GM23338 (cell line): ENCODE measurements around the gene GFRA1. TPM values are rescaled to one million over a fixed set of nuclear protein-coding genes. Genes with fewer than 3 reads are reported as not detected.

Experiments
- ATAC-seq: fragments of 200-7000 bp; cut with Tn5 transposase; 3 replicates; pipeline ENCODE4 v1.9.1; 2020
- DNase-seq: peaks from one replicate; pipeline ENCODE4 v3.0.0-alpha.2; 2015; ENCODE audit warnings: low spot score
- H2AFZ ChIP-seq: fragments of 200-600 bp; sonication (generic); 2 replicates; pipeline ENCODE4 v1.8.0; 2016; ENCODE audit warnings: antibody characterized with exemption, mild to moderate bottlenecking, moderate library complexity
- H3F3A ChIP-seq: fragments of 200-600 bp; sonication (generic); replicated peaks from 2 replicates; pipeline ENCODE4 v1.8.0; 2017; ENCODE audit warnings: antibody characterized with exemption, mixed run types, low read depth
- H3K27ac ChIP-seq: fragments of 200-600 bp; sonication (generic); 2 replicates; pipeline ENCODE4 v1.6.1; 2016; ENCODE audit warnings: low read depth
- H3K27me3 ChIP-seq: fragments of 200-600 bp; sonication (generic); 2 replicates; pipeline ENCODE4 v1.8.0; 2016; ENCODE audit warnings: mild to moderate bottlenecking, mixed run types, moderate library complexity; ENCODE audit not compliant: insufficient read depth
- H3K36me3 ChIP-seq: fragments of 200-600 bp; sonication (generic); 2 replicates; pipeline ENCODE4 v1.8.0; 2016; ENCODE audit warnings: mild to moderate bottlenecking; ENCODE audit not compliant: insufficient read depth
- H3K4me1 ChIP-seq: fragments of 200-600 bp; sonication (generic); 2 replicates; pipeline ENCODE4 v1.8.0; 2016; ENCODE audit warnings: mild to moderate bottlenecking, moderate library complexity; ENCODE audit not compliant: insufficient read depth
- H3K4me2 ChIP-seq: fragments of 200-600 bp; sonication (generic); 2 replicates; pipeline ENCODE4 v1.7.1; 2017; ENCODE audit warnings: mixed run types
- H3K4me3 ChIP-seq: fragments of 200-600 bp; sonication (generic); 2 replicates; pipeline ENCODE4 v1.6.1; 2016; ENCODE audit warnings: mixed run types
- H3K79me2 ChIP-seq: fragments of 200-600 bp; sonication (generic); replicated peaks from 2 replicates; pipeline ENCODE4 v1.8.0; 2017; ENCODE audit warnings: mild to moderate bottlenecking; ENCODE audit not compliant: insufficient read depth
- H3K9me2 ChIP-seq: fragments of 200-600 bp; sonication (generic); 2 replicates; pipeline ENCODE4 v1.8.0; 2017; ENCODE audit not compliant: insufficient read depth
- H4K20me1 ChIP-seq: fragments of 200-600 bp; sonication (generic); replicated peaks from 2 replicates; pipeline ENCODE4 v1.8.0; 2017; ENCODE audit warnings: mild to moderate bottlenecking; ENCODE audit not compliant: insufficient read depth
- H3K27ac Mint-ChIP-seq: 2 replicates; pipeline ENCODE4 v1.8.0; 2020; ENCODE audit warnings: inconsistent platforms, mild to moderate bottlenecking, moderate library complexity, mixed read lengths
- H3K27me3 Mint-ChIP-seq: 3 replicates; pipeline ENCODE4 v1.8.0; 2022; ENCODE audit warnings: low read depth, mild to moderate bottlenecking, moderate library complexity, mixed read lengths, inconsistent platforms; ENCODE audit not compliant: insufficient read depth, poor library complexity
- H3K36me3 Mint-ChIP-seq: 3 replicates; pipeline ENCODE4 v1.8.0; 2021; ENCODE audit warnings: low read depth, mild to moderate bottlenecking, inconsistent platforms, moderate library complexity, mixed read lengths
- H3K4me1 Mint-ChIP-seq: 3 replicates; pipeline ENCODE4 v1.8.0; 2020; ENCODE audit warnings: mild to moderate bottlenecking, inconsistent platforms, mixed read lengths
- H3K4me3 Mint-ChIP-seq: 3 replicates; pipeline ENCODE4 v1.8.0; 2021; ENCODE audit warnings: moderate library complexity, mild to moderate bottlenecking, inconsistent platforms, mixed read lengths
- H3K9me3 Mint-ChIP-seq: 3 replicates; pipeline ENCODE4 v1.8.0; 2020; ENCODE audit warnings: moderate library complexity, mild to moderate bottlenecking, inconsistent platforms, mixed read lengths
- CREB1 ChIP-seq: fragments of 250-450 bp; sonication (Bioruptor Pico); IDR thresholded peaks from 2 replicates; pipeline ENCODE4 v1.5.0; 2020; ENCODE audit warnings: low read depth, mild to moderate bottlenecking, moderate library complexity
- JUNB ChIP-seq: IDR thresholded peaks from one replicate; pipeline ENCODE4 v1.6.1; 2016; ENCODE audit warnings: antibody characterized with exemption; ENCODE audit not compliant: unreplicated experiment
- POLR2AphosphoS5 ChIP-seq: IDR thresholded peaks from 2 replicates; pipeline ENCODE4 v1.6.1; 2016; ENCODE audit warnings: antibody characterized with exemption, low read depth
- STAT1 ChIP-seq: IDR thresholded peaks from one replicate; pipeline ENCODE4 v1.6.1; 2016; ENCODE audit warnings: antibody characterized with exemption; ENCODE audit not compliant: unreplicated experiment
- ZNF114 ChIP-seq: fragments of 250-450 bp; sonication (Bioruptor Pico); IDR thresholded peaks from 2 replicates; pipeline ENCODE4 v1.5.0; 2020; ENCODE audit warnings: mild to moderate bottlenecking, moderate library complexity
- polyA plus RNA-seq: library from polyadenylated mRNA; unstranded; fragments of >200 nt; fragmentation: Nextera tagmentation; extraction: Ambion mirVana; gene quantifications from 2 replicates; pipeline ENCODE4 v1.2.1, GENCODE V29; 2016
- total RNA-seq: library from RNA; depleted of rRNA; stranded (reverse); fragments of >200 nt; shearing (Covaris generic); gene quantifications from 2 replicates; pipeline ENCODE4 v1.2.3, GENCODE V29; 2014
- TF ChIP-seq, protein P1 (sequence below): fragments of 250-450 bp; sonication (Bioruptor Pico); IDR thresholded peaks from 2 replicates; pipeline ENCODE4 v1.5.0; 2020; ENCODE audit warnings: mild to moderate bottlenecking, moderate library complexity

GFRA1 gene
- total and polyA plus RNA-seq, 2 experiments from 2014 or later = 1.4 to 2.8 TPM

DNA sequence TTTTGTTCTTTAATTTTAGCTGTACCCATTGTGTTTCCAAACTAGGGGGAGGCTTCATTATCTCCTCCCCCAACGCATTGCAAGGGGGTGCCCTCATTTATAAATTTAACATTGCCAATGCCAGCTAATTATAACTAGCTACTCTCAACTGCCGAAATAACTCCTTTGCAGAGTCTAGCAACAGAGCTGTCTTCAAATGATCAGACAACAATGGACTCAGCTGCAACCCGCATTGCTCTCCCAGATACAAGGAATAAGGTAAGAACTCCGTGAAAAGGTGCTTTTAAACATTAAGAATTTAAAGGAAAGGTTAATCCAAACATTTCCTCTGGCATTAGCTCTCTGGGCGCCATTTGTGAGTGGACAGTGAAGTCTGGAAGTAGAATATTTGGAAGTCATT is 116.2 kb downstream of the GFRA1 start (continued):
- no peak for TF ChIP-seq CREB1 (CRISPR knock-in tag)
- TF ChIP-seq STAT1 = no peak

DNA sequence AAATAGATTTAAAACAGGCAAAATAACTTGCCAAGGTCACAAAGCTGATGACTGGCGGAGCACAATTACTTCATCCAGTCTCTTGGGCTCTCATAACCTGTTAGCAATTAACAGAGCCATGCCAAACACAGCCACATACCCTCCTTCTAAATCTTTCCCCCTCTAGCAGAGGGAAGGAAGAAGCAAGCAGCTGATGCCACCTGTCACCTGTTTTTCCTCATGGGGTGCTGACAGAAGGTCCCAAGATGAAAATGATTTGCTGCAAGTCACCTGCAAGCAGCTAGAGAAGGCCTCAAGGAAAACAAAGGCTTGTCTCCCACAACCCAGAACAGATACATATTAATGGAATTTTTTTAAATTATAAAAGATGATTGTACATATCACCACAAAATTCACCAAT is 117.8 kb downstream of the GFRA1 start:
- H3K27ac ChIP-seq = no peak overlapping the region
- no peaks in the 10 kb centered on the region for H3K36me3 ChIP-seq
- no peak overlapping the region for H2AFZ ChIP-seq
- H3K4me2 ChIP-seq = no peak overlapping the region
- H3K79me2 ChIP-seq = no peaks in the 10 kb centered on the region
- no peak for TF ChIP-seq POLR2AphosphoS5
- TF ChIP-seq, protein P1, sequence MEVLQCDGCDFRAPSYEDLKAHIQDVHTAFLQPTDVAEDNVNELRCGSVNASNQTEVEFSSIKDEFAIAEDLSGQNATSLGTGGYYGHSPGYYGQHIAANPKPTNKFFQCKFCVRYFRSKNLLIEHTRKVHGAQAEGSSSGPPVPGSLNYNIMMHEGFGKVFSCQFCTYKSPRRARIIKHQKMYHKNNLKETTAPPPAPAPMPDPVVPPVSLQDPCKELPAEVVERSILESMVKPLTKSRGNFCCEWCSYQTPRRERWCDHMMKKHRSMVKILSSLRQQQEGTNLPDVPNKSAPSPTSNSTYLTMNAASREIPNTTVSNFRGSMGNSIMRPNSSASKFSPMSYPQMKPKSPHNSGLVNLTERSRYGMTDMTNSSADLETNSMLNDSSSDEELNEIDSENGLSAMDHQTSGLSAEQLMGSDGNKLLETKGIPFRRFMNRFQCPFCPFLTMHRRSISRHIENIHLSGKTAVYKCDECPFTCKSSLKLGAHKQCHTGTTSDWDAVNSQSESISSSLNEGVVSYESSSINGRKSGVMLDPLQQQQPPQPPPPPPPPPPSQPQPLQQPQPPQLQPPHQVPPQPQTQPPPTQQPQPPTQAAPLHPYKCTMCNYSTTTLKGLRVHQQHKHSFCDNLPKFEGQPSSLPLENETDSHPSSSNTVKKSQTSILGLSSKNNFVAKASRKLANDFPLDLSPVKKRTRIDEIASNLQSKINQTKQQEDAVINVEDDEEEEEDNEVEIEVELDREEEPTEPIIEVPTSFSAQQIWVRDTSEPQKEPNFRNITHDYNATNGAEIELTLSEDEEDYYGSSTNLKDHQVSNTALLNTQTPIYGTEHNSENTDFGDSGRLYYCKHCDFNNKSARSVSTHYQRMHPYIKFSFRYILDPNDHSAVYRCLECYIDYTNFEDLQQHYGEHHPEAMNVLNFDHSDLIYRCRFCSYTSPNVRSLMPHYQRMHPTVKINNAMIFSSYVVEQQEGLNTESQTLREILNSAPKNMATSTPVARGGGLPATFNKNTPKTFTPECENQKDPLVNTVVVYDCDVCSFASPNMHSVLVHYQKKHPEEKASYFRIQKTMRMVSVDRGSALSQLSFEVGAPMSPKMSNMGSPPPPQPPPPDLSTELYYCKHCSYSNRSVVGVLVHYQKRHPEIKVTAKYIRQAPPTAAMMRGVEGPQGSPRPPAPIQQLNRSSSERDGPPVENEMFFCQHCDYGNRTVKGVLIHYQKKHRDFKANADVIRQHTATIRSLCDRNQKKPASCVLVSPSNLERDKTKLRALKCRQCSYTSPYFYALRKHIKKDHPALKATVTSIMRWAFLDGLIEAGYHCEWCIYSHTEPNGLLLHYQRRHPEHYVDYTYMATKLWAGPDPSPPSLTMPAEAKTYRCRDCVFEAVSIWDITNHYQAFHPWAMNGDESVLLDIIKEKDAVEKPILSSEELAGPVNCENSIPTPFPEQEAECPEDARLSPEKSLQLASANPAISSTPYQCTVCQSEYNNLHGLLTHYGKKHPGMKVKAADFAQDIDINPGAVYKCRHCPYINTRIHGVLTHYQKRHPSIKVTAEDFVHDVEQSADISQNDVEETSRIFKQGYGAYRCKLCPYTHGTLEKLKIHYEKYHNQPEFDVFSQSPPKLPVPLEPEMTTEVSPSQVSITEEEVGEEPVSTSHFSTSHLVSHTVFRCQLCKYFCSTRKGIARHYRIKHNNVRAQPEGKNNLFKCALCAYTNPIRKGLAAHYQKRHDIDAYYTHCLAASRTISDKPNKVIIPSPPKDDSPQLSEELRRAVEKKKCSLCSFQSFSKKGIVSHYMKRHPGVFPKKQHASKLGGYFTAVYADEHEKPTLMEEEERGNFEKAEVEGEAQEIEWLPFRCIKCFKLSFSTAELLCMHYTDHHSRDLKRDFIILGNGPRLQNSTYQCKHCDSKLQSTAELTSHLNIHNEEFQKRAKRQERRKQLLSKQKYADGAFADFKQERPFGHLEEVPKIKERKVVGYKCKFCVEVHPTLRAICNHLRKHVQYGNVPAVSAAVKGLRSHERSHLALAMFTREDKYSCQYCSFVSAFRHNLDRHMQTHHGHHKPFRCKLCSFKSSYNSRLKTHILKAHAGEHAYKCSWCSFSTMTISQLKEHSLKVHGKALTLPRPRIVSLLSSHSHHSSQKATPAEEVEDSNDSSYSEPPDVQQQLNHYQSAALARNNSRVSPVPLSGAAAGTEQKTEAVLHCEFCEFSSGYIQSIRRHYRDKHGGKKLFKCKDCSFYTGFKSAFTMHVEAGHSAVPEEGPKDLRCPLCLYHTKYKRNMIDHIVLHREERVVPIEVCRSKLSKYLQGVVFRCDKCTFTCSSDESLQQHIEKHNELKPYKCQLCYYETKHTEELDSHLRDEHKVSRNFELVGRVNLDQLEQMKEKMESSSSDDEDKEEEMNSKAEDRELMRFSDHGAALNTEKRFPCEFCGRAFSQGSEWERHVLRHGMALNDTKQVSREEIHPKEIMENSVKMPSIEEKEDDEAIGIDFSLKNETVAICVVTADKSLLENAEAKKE (CRISPR knock-in tag) = no peak
- 0 out of 2 replicates have a peak, but pooled peaks cover 5% of the 10 kb centered on the region for H3K9me2 ChIP-seq
- no peak for ATAC-seq
- Mint-ChIP-seq H3K9me3 (no peaks in the 10 kb centered on the region), H3K36me3 (no peaks in the 10 kb centered on the region), H3K27ac (no peak overlapping the region), H3K4me1 (no peaks in the 10 kb centered on the region), H3K4me3 (no peak overlapping the region), H3K27me3 (peaks cover 1% of the 10 kb centered on the region)
- H4K20me1 ChIP-seq = no peaks in the 10 kb centered on the region
- H3K4me3 ChIP-seq = no peak overlapping the region
- H3K27me3 ChIP-seq = no peaks in the 10 kb centered on the region
- DNase-seq = no peak
- H3K4me1 ChIP-seq = no peaks in the 10 kb centered on the region
- H3F3A ChIP-seq = no peaks in the 10 kb centered on the region

DNA sequence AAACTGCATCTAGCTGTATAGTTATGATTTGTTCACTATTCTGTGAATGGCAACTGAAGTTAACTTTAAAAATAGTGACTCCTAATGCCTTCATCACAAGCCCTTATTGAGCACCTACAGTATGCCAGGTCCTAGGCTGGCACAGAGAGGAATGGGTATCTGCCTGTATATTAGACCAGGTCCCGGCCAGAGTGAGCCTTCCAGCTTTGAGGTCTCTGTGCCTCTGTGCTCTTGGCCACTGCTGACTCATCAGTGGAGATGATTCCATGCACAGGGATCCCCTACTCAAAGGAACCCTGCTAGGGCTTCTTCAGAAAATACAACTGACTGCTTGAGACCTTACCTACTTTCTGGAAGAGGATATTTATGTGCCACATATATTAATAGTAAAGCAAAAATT is 118.4 kb downstream of the GFRA1 start:
- Mint-ChIP-seq H3K27me3 (peaks cover 1% of the 10 kb centered on the region), H3K36me3 (no peaks in the 10 kb centered on the region), H3K9me3 (no peaks in the 10 kb centered on the region), H3K4me1 (no peaks in the 10 kb centered on the region), H3K4me3 (no peak overlapping the region), H3K27ac (no peak overlapping the region)
- Histone ChIP-seq H4K20me1 (no peaks in the 10 kb centered on the region), H3K9me2 (0 out of 2 replicates have a peak, but pooled peaks cover 5% of the 10 kb centered on the region), H3K79me2 (no peaks in the 10 kb centered on the region), H3K27ac (no peak overlapping the region), H3K36me3 (no peaks in the 10 kb centered on the region), H3K4me3 (no peak overlapping the region), H3F3A (no peaks in the 10 kb centered on the region), H2AFZ (no peak overlapping the region), H3K4me2 (no peak overlapping the region), H3K4me1 (no peaks in the 10 kb centered on the region), H3K27me3 (no peaks in the 10 kb centered on the region)
- DNase-seq = no peak
- no peak for ATAC-seq
- no peak for TF ChIP-seq JUNB
- TF ChIP-seq, protein P1 (CRISPR knock-in tag) = no peak
- TF ChIP-seq ZNF114 (CRISPR knock-in tag) = no peak
